Keratinocyte (primary cell): ENCODE measurements around the gene EHMT1. TPM values are rescaled to one million over a fixed set of nuclear protein-coding genes. Genes with fewer than 3 reads are reported as not detected.

Source experiments
- DNase-seq: peaks from one replicate; pipeline ENCODE4 v3.0.0-alpha.2; 2011; ENCODE audit warnings: low read depth, missing footprints, low spot score
- FAIRE-seq: peaks from 2 replicates; lab custom pipeline; 2011; peaks lifted over from hg19 to GRCh38; lab: Jason Lieb, UNC
- H2AFZ ChIP-seq: 2 replicates; pipeline ENCODE4 v1.6.0; 2012; ENCODE audit warnings: low read length, control low read depth, inconsistent platforms; ENCODE audit not compliant: control insufficient read depth
- H3K27ac ChIP-seq: 2 replicates; pipeline ENCODE4 v1.5.1; 2011; ENCODE audit warnings: low read length; ENCODE audit not compliant: control insufficient read depth, insufficient read depth
- H3K27me3 ChIP-seq: 3 replicates; pipeline ENCODE4 v1.6.0; 2011; ENCODE audit warnings: low read length; ENCODE audit not compliant: control insufficient read depth, insufficient read depth; ENCODE audit errors: extremely low read depth
- H3K36me3 ChIP-seq, 2 experiments: 2 replicates in 1 of 2; 3 replicates in 1 of 2; pipeline ENCODE4 v1.5.1; 2011; ENCODE audit warnings: low read length in 2 of 2, mild to moderate bottlenecking in 1 of 2; ENCODE audit not compliant: control insufficient read depth in 2 of 2, insufficient read depth in 2 of 2; ENCODE audit errors: extremely low read depth in 1 of 2
- H3K4me1 ChIP-seq: 3 replicates; pipeline ENCODE4 v1.5.1; 2011; ENCODE audit warnings: low read length; ENCODE audit not compliant: control insufficient read depth, insufficient read depth; ENCODE audit errors: extremely low read depth
- H3K4me2 ChIP-seq: 3 replicates; pipeline ENCODE4 v1.6.0; 2011; ENCODE audit warnings: low read depth, low read length; ENCODE audit not compliant: control insufficient read depth, insufficient read depth; ENCODE audit errors: extremely low read depth
- H3K4me3 ChIP-seq, 3 experiments: fragments of 200-600 bp in 1 of 3; sonication (generic) in 1 of 3; 2 replicates in 2 of 3; 3 replicates in 1 of 3; pipeline ENCODE4 v1.5.1; 2011 to 2016; ENCODE audit warnings: low read length in 3 of 3, mild to moderate bottlenecking in 3 of 3, control low read depth in 2 of 3, inconsistent platforms in 1 of 3, low read depth in 1 of 3, mixed read lengths in 1 of 3, mixed run types in 1 of 3, moderate library complexity in 1 of 3; ENCODE audit not compliant: control insufficient read depth in 2 of 3, insufficient read depth in 2 of 3; ENCODE audit errors: extremely low read depth in 1 of 3
- H3K79me2 ChIP-seq: 2 replicates; pipeline ENCODE4 v1.6.0; 2012; ENCODE audit warnings: low read length; ENCODE audit not compliant: control insufficient read depth, insufficient read depth
- H3K9ac ChIP-seq: 3 replicates; pipeline ENCODE4 v1.6.0; 2011; ENCODE audit warnings: low read length; ENCODE audit not compliant: control insufficient read depth, insufficient read depth; ENCODE audit errors: extremely low read depth
- H3K9me1 ChIP-seq: 3 replicates; pipeline ENCODE4 v1.6.0; 2011; ENCODE audit warnings: low read length; ENCODE audit not compliant: control insufficient read depth, insufficient read depth; ENCODE audit errors: extremely low read depth
- H3K9me3 ChIP-seq: 2 replicates; pipeline ENCODE4 v1.5.1; 2012; ENCODE audit warnings: low read depth, low read length; ENCODE audit not compliant: control insufficient read depth
- H4K20me1 ChIP-seq: 3 replicates; pipeline ENCODE4 v1.6.0; 2011; ENCODE audit warnings: low read length; ENCODE audit not compliant: control insufficient read depth, insufficient read depth; ENCODE audit errors: extremely low read depth
- CTCF ChIP-seq, 3 experiments: IDR thresholded peaks in 1 of 3; conservative IDR thresholded peaks in 1 of 3; optimal IDR thresholded peaks in 1 of 3; 2 replicates in 2 of 3; 3 replicates in 1 of 3; pipeline versions ENCODE3 to v1.5.1; 2011; ENCODE audit warnings: low read length in 3 of 3, mild to moderate bottlenecking in 3 of 3, moderate library complexity in 2 of 3, control low read depth in 1 of 3, inconsistent platforms in 1 of 3; ENCODE audit not compliant: insufficient read depth in 2 of 3; ENCODE audit errors: extremely low read depth in 1 of 3
- EZH2 ChIP-seq: IDR thresholded peaks from one replicate; pipeline ENCODE4 v1.6.1; 2012; ENCODE audit warnings: inconsistent platforms, mild to moderate bottlenecking, low read length, moderate library complexity
- dilution Hi-C: fragments of 300-500 bp; cut with MboI; formaldehyde crosslinking; loops from one replicate; pipeline ENCODE4 v1.7.0; 2020; ENCODE audit warnings: low sequenced_read_pairs; ENCODE audit not compliant: extremely low pct_ligation_motif_present
- polyA plus RNA-seq, 5 experiments: library from polyadenylated mRNA; depleted of rRNA in 3 of 5; stranded (reverse) in 3 of 5; stranded (forward) in 1 of 5; unstranded in 1 of 5; fragments of >200 nt; gene quantifications; 1 replicate in 1 of 5; 2 replicates in 3 of 5; 3 replicates in 1 of 5; pipeline versions ENCODE4 v1.2.1 to v1.2.3, GENCODE V29; 2011 to 2012; ENCODE audit warnings: missing spikeins in 2 of 5, low read depth in 1 of 5, low replicate concordance in 1 of 5

EHMT1 gene
- polyA plus RNA-seq, 1 donor (not counting 4 experiments of a cell fraction or from before 2014, with no cell fraction given): 25.9 TPM

- Histone ChIP-seq H3K27ac (no peak overlapping the region), H3K9me1 (no peaks in the 10 kb centered on the region), H3K79me2 (peaks cover 42% of the 10 kb centered on the region), H3K36me3 (peaks cover 27 to 44% of the 10 kb centered on the region in 2 experiments), H4K20me1 (peaks cover 2% of the 10 kb centered on the region), H3K4me3 (no peak overlapping the region), H3K9ac (no peak overlapping the region), H3K27me3 (no peaks in the 10 kb centered on the region), H2AFZ (no peak overlapping the region), H3K4me2 (no peak overlapping the region), H3K4me1 (peaks cover 27% of the 10 kb centered on the region), H3K9me3 (no peaks in the 10 kb centered on the region)
- no peak for FAIRE-seq
- dilution Hi-C loops: no loop called here
- TF ChIP-seq EZH2: no peak
- peak in 1 of 3 experiments; percentile 12 for TF ChIP-seq CTCF (optimal IDR thresholded peaks at IDR 0.05 in 1 of 3, IDR thresholded peaks at IDR 0.05 in 1 of 3, conservative IDR thresholded peaks at IDR 0.05 in 1 of 3; ENCODE audit: extremely low read depth in 1 of 3, insufficient read depth in 2 of 3, low read length in 3 of 3)
- DNase-seq: no peak
These were observed 38.4 kb upstream of the EHMT1 start for GRCh38 chr9:137580209-137580953.

- Histone ChIP-seq H3K4me3 (no peak overlapping the region), H3K36me3 (peaks cover 31 to 43% of the 10 kb centered on the region in 2 experiments), H3K27ac (no peak overlapping the region), H3K9me1 (no peaks in the 10 kb centered on the region), H2AFZ (no peak overlapping the region), H3K9ac (no peak overlapping the region), H3K4me1 (peaks cover 22% of the 10 kb centered on the region), H3K9me3 (no peaks in the 10 kb centered on the region), H4K20me1 (peaks cover 6% of the 10 kb centered on the region), H3K27me3 (no peaks in the 10 kb centered on the region), H3K79me2 (peaks cover 46% of the 10 kb centered on the region), H3K4me2 (no peak overlapping the region)
- no peak for FAIRE-seq
- DNase-seq: no peak
- TF ChIP-seq CTCF (optimal IDR thresholded peaks at IDR 0.05 in 1 of 3, IDR thresholded peaks at IDR 0.05 in 1 of 3, conservative IDR thresholded peaks at IDR 0.05 in 1 of 3; ENCODE audit: extremely low read depth in 1 of 3, insufficient read depth in 2 of 3, low read length in 3 of 3) (no peak), EZH2 (no peak)
- dilution Hi-C loops: no loop called here
These were observed 37.9 kb upstream of the EHMT1 start for GRCh38 chr9:137580954-137581322.
